HL-60/S4 (cell line): ENCODE data around the gene COQ10B.
"Not testable (repeated sequence)": the region's sequence is repeated elsewhere in the genome, so short reads cannot be mapped to it uniquely, and the experiment has no call there.

ENCODE experiments used
- in situ Hi-C: fragments of 300-500 bp; cut with MboI; formaldehyde crosslinking; loops from 2 replicates; pipeline ENCODE4 v1.14.3; 2022; ENCODE audit warnings: low sequenced_read_pairs

Gene COQ10B

GRCh38 chr2:197453123-197453913 lies at the start of gene COQ10B:
Gene COQ10B (plus strand): TSS chr2:197453552. CDS start chr2:197453561, 9 bp downstream.
- in situ Hi-C loops = no loop called here

- in situ Hi-C loops = no loop called here
Measured at GRCh38 chr2:197405582-197405981, 47.8 kb upstream of the COQ10B start.

GRCh38 chr2:197414039-197414438 lies 39.3 kb upstream of the COQ10B start:
- in situ Hi-C loops = no loop called here

GRCh38 chr2:197414515-197414914 lies 38.8 kb upstream of the COQ10B start:
- in situ Hi-C loops = no loop called here

- in situ Hi-C loops = no loop called here
Measured at GRCh38 chr2:197416268-197416667, 37.1 kb upstream of the COQ10B start.

- in situ Hi-C loops = no loop called here
Measured at GRCh38 chr2:197419438-197419837, 33.9 kb upstream of the COQ10B start.

- in situ Hi-C loops = no loop called here
Measured at GRCh38 chr2:197423307-197423706, 30.0 kb upstream of the COQ10B start.

GRCh38 chr2:197425550-197425949 lies 27.8 kb upstream of the COQ10B start:
- in situ Hi-C loops = no loop called here

GRCh38 chr2:197426723-197427603 lies 26.4 kb upstream of the COQ10B start:
- in situ Hi-C loops = no loop called here

GRCh38 chr2:197427986-197428385 lies 25.4 kb upstream of the COQ10B start:
- in situ Hi-C loops = no loop called here

- in situ Hi-C loops = no loop called here
Measured at GRCh38 chr2:197431858-197432257, 21.5 kb upstream of the COQ10B start.

GRCh38 chr2:197432527-197432926 lies 20.8 kb upstream of the COQ10B start:
- in situ Hi-C loops = not testable (repeated sequence)

GRCh38 chr2:197433780-197434438 lies 19.4 kb upstream of the COQ10B start:
- in situ Hi-C loops = no loop called here

- in situ Hi-C loops = no loop called here
Measured at GRCh38 chr2:197434541-197435513, 18.5 kb upstream of the COQ10B start, which contains the start of gene SF3B1. Gene SF3B1 (minus strand): TSS chr2:197435028. CDS start chr2:197434999, 29 bp downstream.

GRCh38 chr2:197435598-197436420 lies 17.5 kb upstream of the COQ10B start:
- in situ Hi-C loops = no loop called here

- in situ Hi-C loops = no loop called here
Measured at GRCh38 chr2:197437380-197437779, 16.0 kb upstream of the COQ10B start.

- in situ Hi-C loops = no loop called here
Measured at GRCh38 chr2:197442857-197443256, 10.5 kb upstream of the COQ10B start.

GRCh38 chr2:197445746-197446145 lies 7.6 kb upstream of the COQ10B start:
- in situ Hi-C loops = no loop called here

- in situ Hi-C loops = no loop called here
Measured at GRCh38 chr2:197446844-197447243, 6.5 kb upstream of the COQ10B start.
